NCI-H2227 treated with DMSO at 0.1 percent for 48 hours (cell line): ENCODE data around the gene TBL1XR1.
"Not testable (repeated sequence)": the region's sequence is repeated elsewhere in the genome, so short reads cannot be mapped to it uniquely, and the experiment has no call there.

Source experiments
- DNase-seq: peaks from one replicate; lab custom pipeline; 2025; lab: John Stamatoyannopoulos, UW

Gene TBL1XR1

GRCh38 chr3:177141899-177142646 lies 55.2 kb downstream of the TBL1XR1 start:
- DNase-seq = no peak

DNA sequence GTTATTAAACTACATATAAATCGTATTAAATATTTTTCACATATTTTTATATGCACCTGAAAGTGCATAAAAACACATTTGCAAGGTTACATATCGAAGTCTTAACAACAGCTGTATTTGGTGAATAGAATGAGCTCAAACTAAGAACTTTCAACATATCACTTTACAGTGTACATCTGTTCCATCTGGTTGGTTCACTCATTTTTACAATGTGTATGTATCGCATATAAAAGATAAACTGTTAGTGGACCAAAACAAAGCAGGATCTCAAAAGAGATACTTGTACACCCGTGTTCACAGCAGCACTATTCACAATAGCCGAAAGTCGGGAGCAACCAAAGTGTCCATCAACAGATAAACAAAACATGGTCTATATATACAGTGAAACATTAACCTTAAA lies 55.8 kb downstream of the TBL1XR1 start:
- DNase-seq = no peak

- DNase-seq = not testable (repeated sequence)
Measured at GRCh38 chr3:177139220-177139619, 58.1 kb downstream of the TBL1XR1 start.

DNA sequence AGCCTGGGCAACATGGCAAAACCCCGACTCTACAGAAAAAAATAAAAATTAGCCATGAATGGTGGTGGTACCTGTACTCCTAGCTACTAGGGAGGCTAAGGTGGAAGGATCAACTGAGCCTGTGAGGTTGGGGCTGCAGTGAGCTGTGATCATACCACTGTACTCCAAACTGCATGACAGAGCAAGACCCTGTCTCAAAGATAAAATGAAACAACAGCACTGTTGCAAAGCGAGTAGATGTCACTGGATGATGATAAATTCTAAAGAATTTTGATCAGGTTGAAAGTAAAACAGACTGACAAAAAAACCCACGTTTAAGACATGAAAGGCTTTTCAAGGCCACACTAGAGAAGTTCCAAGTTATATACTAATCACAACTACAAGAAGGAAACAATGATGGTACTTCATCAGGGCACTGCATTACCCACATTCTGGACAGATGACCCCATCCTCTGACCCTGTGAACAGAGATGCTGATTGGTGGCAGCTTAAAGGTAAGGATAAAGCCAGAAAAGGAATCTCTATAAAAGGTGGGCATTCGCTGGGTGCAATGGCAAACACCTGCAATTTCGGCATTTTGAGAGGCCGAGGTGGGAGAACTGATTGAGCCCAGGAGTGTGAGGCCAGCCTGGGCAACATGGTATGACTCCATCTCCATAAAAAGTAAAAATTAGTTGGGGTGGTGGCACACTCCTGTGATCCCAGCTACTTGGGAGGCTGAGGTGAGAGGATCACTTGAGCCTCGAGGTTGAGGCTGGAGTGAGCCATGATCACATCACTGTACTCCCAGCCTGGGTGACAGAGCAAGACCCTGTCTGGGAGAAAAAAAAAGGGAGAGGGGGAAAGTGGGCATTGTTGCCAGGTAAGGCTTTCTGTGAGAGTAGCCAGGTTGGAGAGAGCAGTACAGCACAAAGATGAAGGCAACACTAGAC lies 59.2 kb downstream of the TBL1XR1 start:
- no peak for DNase-seq

DNA sequence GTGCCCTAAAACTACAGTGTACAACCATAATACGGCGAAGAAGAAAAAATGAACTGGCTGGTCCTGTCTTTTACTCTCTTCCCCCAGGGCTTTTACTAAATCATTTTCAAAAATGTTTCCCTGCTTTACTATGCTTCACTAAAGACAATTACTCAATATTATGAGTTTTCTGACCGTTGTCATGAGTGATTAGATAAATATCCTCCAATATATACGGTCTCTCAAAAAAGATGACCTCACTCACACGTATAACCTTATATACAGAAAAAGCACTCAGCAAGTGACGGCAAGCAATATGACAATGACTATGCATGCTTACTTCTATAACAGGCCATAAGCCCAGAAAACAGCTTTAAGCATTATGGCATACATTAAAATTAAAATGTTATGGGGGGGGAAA lies 60.5 kb downstream of the TBL1XR1 start:
- DNase-seq = no peak

GRCh38 chr3:177135841-177136492 lies 61.3 kb downstream of the TBL1XR1 start:
- no peak for DNase-seq

DNA sequence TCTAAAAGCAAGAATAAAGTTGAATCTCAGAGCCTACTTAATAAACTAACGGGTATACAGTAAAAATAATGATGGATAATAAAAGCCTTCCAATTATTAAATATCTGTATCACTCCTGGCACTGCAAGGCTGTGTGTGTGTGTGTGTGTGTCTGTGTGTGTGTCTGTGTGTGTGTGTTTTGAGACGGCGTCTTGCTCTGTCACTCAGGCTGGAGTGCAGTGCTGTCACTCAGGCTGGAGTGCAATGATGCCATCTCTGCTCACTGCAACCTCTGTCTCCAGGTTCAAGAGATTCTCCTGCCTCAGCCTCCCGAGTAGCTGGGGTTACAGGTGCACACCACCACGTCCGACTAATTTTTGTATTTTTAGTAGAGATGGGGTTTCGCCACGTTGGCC lies 62.5 kb downstream of the TBL1XR1 start:
- DNase-seq = no peak

DNA sequence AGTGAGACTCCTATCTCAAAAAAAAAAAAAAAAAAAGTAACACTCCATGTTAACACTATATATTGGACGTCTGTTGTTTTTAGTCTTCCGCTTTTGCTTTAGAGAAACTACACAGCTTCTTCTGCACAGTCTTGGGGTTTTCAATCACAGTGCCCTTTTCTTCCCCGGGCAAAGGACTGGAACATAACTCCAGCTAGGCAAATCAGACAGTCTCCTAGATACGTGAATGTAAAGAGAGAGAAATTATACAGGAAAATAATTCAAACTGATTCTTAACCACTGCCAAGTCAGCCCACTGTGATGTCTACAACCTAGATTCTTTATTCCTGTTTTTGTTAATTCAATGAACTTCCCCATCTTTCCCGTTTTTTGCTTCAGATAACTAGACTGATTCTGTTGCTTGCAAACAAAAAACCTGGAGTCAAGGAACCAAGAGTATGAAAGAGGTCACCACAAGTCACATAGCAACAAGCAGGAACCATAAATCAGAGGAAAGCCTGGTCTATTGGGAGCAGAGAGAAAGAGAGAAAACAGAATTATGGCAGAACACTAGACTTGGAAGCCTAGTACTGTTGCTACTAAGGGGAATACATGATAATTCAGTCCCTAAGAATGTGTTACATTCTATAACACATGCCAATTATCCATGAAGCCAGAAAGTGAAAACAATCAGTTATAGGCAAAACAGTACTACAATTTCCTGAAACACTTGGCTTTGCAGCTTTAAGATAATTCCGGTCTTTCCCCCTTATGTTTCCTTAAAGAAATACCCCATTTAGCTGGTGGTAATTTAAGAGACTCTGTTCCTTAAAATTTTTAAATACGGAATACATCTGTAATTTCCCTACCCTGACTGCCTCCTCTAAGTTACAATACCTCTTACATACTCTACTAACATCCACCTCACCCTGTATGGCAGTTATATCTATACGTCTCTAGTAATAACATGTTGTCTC lies 63.1 kb downstream of the TBL1XR1 start:
- DNase-seq = no peak

DNA sequence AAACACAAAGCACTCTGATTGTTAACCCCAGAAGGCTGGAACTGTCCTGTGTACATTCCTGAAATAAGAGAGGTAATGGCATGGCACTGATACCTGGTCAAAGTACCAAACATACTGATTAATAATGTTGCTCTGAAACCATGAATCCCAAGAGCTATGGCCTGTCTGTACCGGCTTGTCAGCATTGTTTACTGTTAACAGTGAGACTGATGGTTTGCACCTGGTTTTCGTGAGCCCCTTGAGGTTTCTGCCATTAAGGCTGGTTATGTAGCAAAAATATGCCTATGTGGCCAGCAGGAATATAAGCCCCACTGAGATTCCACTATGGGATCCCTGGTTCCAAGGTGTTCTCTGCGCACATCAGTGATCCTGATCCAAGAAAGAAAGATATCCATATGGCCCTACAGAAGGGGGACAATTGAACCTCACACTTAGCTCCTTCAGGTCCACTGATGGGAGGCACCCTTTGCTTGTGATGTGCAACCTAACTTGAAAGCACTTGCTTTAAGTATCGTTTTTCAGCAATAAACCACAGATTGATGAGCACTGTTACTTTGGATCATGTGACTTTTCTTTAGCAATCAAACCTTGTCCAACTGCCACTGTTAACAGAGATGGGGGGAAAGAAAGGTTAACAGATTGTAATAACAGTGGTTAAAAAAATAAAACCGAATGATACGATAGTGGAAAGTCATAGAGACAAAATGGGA lies 65.2 kb downstream of the TBL1XR1 start:
- DNase-seq = no peak

- DNase-seq = no peak
Measured at GRCh38 chr3:177127008-177127407, 70.3 kb downstream of the TBL1XR1 start.

DNA sequence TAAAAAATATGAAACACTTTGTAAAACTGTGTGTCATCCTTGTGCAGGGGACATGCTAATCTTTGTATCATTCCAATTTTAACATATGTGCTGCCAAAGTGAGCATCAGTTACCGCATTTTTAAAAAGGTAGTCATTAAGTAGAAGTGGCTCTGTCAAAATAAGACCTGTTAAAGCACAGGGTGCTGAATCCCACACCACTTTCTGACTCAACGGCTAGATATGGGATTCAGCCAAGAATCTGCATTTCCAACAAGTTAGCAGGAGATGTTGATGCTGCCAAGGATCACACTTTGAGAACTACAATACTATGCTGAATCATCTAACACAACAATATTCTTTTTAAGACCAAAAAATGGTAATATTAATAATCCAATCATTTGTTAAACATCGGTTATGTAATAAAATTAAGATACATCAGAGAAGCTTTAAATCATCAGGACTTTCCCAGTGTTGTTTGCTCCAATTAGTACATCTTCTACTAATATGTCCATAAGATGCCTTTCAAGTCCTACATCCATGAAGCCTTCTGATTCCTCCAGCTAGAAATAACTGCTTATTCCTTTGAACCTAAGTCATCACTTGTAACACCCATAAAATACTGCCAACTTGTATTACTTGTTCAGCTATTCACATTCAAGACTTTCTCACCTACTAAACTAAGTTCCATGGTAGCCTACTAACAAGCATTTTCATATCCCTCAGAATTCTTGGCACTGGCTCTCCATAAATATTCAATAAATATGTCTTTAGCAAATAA lies 71.1 kb downstream of the TBL1XR1 start:
- no peak for DNase-seq

- DNase-seq = no peak
Measured at GRCh38 chr3:177124882-177125281, 72.4 kb downstream of the TBL1XR1 start.

GRCh38 chr3:177123822-177124221 lies 73.5 kb downstream of the TBL1XR1 start:
- no peak for DNase-seq

GRCh38 chr3:177122183-177122856 lies 75.0 kb downstream of the TBL1XR1 start:
- DNase-seq = no peak

- DNase-seq = no peak
Measured at GRCh38 chr3:177119829-177120228, 77.5 kb downstream of the TBL1XR1 start.

DNA sequence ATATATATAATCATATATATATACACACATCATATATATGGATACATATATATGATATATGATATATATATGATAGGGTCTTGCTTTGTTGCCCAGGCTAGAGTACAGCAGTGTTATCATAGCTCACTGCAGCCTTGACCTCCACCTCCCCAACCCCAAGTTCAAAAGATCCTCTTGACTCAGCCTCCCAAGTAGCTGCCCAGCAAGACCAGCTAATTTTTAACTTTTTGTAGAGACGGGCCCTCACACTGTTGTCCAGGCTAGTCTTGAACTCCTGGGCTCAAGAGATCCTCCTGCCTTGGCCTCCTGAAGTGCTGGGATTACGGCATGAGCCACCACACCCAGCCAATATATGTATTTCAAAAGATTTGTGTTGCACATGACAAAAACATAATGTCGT lies 83.0 kb downstream of the TBL1XR1 start:
- no peak for DNase-seq

DNA sequence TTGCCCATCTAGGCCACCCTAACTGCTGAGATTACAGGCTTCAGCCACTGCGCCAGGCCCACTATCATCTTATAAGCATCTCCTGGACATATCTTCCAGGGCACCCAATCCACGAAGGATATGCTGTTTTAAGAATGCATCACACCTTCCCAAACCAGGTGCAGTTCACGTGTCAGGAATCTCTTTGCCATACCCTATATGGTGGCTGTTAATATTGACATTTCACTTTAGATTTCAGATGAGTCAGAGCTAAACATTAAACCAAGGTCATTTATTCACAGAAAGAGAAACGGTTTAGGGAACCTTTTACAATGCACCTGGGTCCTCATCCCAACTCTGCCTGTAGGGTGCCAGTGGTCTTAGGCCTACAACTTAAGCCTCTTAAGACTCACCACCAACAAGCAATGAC lies 85.7 kb downstream of the TBL1XR1 start:
- DNase-seq = no peak

DNA sequence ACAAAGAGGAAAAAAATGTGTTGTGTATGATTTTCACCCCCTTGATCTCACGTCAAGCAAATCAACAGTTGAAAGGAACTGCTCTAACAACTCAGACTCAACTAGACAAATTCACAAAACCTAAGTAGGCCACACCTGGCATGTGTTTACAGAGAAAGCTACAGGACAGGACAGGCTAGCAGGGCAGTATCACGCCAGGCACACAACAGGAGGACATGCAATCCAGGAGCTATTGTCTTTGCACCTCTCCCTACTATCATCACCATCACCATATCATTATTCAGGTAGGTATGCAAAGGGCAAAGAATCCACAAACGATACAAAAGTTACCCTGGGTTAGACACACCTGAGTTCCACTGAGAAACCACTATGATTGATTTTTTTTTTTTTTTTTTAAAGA lies 86.4 kb downstream of the TBL1XR1 start:
- no peak for DNase-seq

GRCh38 chr3:177110386-177110785 lies 86.9 kb downstream of the TBL1XR1 start:
- DNase-seq = no peak
